IPS-15b (cell line): Measurements from ENCODE around the gene PREPL.

ENCODE experiments used
- H3K27me3 ChIP-seq: one replicate; pipeline ENCODE4 v1.6.1; 2013; ENCODE audit warnings: low read length; ENCODE audit not compliant: control insufficient read depth, insufficient read depth
- H3K36me3 ChIP-seq: one replicate; pipeline ENCODE4 v1.6.1; 2013; ENCODE audit warnings: low read length; ENCODE audit not compliant: control insufficient read depth, insufficient read depth
- H3K4me1 ChIP-seq: one replicate; pipeline ENCODE4 v1.6.1; 2013; ENCODE audit warnings: mild to moderate bottlenecking, low read length; ENCODE audit not compliant: control insufficient read depth, insufficient read depth
- H3K4me3 ChIP-seq: one replicate; pipeline ENCODE4 v1.5.1; 2013; ENCODE audit warnings: low read depth, low read length
- H3K9ac ChIP-seq: one replicate; pipeline ENCODE4 v1.6.1; 2013; ENCODE audit warnings: low read depth, mild to moderate bottlenecking, low read length
- H3K9me3 ChIP-seq: one replicate; pipeline ENCODE4 v1.6.1; 2013; ENCODE audit warnings: mild to moderate bottlenecking, low read length; ENCODE audit not compliant: control insufficient read depth, insufficient read depth

The PREPL gene

DNA sequence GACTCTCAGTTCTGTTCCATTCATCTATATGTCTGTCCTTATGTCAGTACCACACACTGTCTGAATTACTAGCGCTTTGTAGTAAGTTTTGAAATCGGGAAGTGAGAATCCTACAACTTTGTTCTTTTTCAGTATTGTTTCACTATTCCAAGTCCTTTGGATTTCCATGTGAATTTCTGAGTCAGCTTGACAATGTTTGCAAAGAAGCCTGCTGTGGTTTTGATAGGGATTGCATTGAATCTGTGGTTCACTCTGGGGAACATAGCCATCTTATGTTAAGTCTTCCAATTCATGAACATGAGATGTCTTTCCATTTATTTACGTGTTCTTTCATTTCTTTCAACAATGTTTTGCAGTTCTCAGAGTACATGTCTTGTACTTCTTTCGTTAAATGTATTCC lies 71.0 kb downstream of the PREPL start:
- H3K4me3 ChIP-seq, result no peak overlapping the region
- H3K27me3 ChIP-seq, result no peaks in the 10 kb centered on the region
- H3K4me1 ChIP-seq, result peaks cover 3% of the 10 kb centered on the region

DNA sequence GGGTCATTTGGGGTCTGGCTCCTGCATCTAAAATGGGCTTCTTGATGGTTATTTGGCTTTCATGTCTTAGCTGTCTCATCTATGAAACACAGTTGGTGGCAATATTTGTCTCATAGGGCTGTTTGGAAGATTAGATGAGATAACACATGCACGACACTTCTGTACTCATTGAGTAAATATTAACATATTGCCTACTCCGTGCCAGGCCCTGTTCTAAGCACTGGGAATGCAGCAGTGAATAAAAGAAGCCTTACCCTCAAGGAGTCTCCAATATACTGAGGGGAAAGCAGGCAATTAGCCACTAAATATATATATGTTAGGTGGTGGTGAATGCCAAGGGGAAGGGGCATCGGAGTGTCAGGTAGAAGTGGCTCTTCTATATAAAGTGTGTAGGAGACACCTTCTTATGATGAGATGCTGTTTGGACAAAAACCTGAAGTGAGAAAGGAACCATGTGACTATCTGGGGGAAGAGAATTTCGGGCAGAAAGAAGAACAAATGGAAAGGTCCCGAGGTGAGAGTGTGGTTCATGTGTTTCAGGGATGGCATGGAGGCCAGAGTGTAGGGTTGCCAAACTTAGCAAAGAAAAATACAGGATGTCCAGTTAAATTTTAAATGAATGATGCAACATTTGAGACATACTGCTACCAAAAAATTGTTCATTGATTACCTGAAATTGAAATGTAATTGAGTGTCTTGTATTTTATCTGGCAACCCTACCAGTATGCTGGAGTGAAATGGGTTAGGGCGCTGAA lies 74.2 kb downstream of the PREPL start:
- Histone ChIP-seq H3K9ac (no peak overlapping the region), H3K27me3 (no peaks in the 10 kb centered on the region), H3K4me3 (no peak overlapping the region), H3K4me1 (peaks cover 3% of the 10 kb centered on the region), H3K9me3 (no peaks in the 10 kb centered on the region), H3K36me3 (no peaks in the 10 kb centered on the region)

More for the DNA sequence above, 71.0 kb downstream of the PREPL start:
- Histone ChIP-seq H3K9ac (no peak overlapping the region), H3K9me3 (no peaks in the 10 kb centered on the region), H3K36me3 (no peaks in the 10 kb centered on the region)

DNA sequence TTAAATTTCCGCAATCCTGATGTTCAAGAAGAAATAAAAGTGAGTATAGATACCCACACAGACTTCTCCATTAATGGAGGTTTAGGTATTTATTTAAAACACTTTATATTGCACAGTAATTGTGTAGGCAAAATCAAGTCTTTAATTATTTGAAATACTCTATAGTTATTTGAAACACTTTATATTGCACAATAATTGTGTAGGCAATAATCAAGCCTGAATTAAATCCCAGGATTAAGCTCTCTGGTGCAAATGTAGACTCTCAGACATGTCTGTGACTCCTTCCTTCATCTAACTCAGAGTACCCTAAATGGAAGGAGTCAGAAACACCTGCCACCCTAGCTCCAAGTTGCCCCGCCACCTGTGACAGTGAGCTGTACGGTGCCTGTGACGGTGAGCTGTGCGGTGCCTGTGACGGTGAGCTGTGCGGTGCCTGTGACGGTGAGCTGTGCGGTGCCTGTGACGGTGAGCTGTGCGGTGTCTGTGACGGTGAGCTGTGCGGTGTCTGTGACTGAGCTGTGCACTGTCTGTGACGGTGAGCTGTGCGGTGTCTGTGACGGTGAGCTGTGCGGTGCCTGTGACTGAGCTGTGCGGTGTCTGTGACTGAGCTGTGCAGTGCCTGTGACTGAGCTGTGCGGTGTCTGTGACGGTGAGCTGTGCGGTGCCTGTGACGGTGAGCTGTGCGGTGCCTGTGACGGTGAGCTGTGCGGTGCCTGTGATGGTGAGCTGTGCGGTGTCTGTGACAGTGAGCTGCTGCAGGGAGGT lies 75.0 kb downstream of the PREPL start:
- H3K27me3 ChIP-seq, result no peaks in the 10 kb centered on the region
- no peaks in the 10 kb centered on the region for H3K9me3 ChIP-seq
- no peaks in the 10 kb centered on the region for H3K36me3 ChIP-seq
- H3K9ac ChIP-seq, result no peak overlapping the region
- peaks cover under 1% of the 10 kb centered on the region for H3K4me1 ChIP-seq
- no peak overlapping the region for H3K4me3 ChIP-seq

DNA sequence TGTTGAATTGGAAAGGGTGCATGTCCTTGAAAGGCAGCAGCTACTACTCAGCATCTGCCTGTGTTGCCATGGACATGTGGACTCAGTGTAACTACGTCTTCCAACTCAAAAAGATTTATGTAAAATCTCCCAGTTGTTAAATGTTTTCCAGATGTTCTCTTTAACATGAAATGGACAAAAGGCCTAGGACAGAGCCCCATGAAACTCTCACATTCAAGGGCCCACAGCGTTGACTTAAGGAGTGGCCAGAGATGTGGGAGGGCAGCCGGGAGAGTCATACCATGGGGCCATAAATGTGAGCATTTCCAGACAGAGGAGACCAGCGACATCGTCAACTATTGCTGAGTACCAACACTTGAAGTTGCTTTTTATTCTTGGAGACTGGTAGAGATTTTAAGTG lies 76.1 kb downstream of the PREPL start:
- no peaks in the 10 kb centered on the region for H3K9me3 ChIP-seq
- H3K9ac ChIP-seq, result no peak overlapping the region
- no peaks in the 10 kb centered on the region for H3K4me1 ChIP-seq
- H3K4me3 ChIP-seq, result no peak overlapping the region
- no peaks in the 10 kb centered on the region for H3K36me3 ChIP-seq
- no peaks in the 10 kb centered on the region for H3K27me3 ChIP-seq

DNA sequence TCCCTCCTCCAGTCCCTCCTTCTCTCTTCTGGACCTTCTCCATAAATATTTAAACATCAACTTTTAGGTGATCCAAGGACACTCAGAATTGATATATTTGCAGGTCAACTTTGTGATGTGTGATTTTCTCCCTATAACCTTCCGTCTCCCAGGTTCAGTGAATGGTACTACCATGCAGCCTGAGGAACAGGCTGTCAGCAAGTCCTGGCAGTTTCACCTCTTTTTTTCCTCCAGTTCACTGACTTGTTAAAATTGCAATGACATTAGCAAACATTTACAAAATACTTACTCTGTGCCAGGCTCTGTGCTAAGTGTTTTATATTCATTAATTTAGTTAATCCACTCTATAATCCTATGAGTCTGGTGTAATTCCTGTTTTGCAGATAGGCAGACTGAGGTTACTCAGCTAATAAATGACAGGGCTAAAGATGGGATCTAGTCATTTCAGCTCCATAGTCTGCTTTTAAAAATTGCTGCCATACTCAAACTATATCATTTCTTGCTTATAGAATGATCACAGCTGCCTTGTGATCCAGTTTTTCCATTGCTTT lies 78.1 kb downstream of the PREPL start:
- no peaks in the 10 kb centered on the region for H3K36me3 ChIP-seq

DNA sequence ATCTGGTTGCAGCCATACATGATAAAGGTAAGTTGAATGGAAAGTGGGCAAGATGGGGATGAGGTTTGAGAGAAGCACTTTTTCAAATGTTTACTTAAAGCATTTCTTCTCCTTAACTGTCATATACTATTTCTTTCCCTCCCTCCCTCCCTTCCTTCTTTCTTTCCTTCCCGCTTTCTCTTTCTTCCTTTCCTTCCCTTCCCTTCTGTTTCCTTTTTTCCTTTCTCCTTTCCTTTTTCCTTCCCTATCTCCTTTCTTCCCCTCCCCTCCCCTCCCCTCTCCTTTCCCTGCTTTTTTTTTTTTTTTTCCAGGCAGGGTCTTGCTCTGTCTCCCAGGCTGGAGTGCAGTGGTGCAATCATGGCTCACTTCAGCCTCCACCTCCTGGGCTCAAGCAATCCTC lies 80.4 kb downstream of the PREPL start:
- Histone ChIP-seq H3K9ac (no peak overlapping the region), H3K4me3 (no peak overlapping the region), H3K36me3 (no peaks in the 10 kb centered on the region), H3K4me1 (no peaks in the 10 kb centered on the region), H3K9me3 (no peaks in the 10 kb centered on the region), H3K27me3 (no peaks in the 10 kb centered on the region)

More for the DNA sequence above, 78.1 kb downstream of the PREPL start:
- H3K4me3 ChIP-seq, result no peak overlapping the region
- H3K9ac ChIP-seq, result no peak overlapping the region
- H3K27me3 ChIP-seq, result no peaks in the 10 kb centered on the region
- no peaks in the 10 kb centered on the region for H3K9me3 ChIP-seq
- H3K4me1 ChIP-seq, result no peaks in the 10 kb centered on the region

DNA sequence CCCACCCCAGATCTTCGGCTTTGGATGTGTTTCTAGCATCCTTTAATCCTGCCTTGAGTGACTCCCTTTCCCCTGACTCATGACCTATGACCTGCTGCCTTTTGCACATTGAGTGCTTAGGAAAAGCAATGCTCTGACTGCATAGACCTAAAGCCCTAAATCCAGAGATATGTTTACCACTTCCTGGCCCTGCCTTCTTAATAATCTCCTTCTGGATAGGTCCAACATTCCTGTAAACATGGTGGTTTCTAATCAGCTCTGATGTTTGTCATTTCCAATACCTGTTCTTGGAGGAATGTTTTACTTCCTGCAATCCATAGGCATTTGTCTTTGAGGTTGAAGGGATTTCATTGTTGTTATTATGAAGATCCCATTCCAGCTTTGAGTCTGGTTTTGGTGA lies 83.8 kb downstream of the PREPL start:
- Histone ChIP-seq H3K36me3 (no peaks in the 10 kb centered on the region), H3K4me1 (no peaks in the 10 kb centered on the region), H3K9ac (no peak overlapping the region), H3K9me3 (no peaks in the 10 kb centered on the region), H3K4me3 (no peak overlapping the region), H3K27me3 (no peaks in the 10 kb centered on the region)

DNA sequence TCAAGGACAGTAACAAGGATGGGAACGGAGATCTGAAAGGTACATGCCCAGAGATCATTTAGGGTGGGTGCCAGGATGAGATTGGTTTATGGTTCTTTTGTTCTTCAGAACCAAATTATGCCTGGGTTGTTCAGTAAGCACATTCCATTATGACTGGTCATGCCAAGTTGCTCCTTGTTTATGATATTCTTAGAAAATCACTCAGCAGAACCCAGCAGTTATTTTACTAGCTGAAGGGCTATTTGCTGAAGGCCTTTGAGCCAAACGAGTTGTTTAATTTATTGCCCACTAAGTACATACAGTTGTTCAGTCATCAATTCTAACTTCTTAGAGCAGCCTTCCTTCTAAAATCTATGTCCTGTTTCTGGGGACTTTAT lies 85.4 kb downstream of the PREPL start:
- Histone ChIP-seq H3K4me1 (no peaks in the 10 kb centered on the region), H3K9me3 (no peaks in the 10 kb centered on the region), H3K27me3 (no peaks in the 10 kb centered on the region), H3K4me3 (no peak overlapping the region), H3K9ac (no peak overlapping the region), H3K36me3 (no peaks in the 10 kb centered on the region)

DNA sequence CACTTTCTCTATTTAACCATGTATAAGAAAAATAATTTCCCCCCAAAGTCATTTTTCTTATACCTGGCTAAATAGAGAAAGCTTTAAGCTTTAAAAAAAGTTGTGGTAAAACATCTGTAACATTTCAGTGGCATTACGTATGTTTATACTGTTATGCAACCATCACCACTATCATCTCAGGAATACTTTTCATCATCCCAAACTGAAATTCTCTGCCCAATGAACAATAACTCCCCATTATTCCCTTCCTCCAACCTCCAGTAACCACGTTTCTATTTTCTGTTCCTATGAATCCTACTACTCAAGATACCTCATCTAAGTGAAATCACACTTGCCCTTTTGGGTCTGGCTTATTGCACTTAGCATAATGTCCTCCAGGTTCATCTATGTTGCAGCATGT lies 87.7 kb downstream of the PREPL start:
- H3K36me3 ChIP-seq, result no peaks in the 10 kb centered on the region
- H3K9me3 ChIP-seq, result no peaks in the 10 kb centered on the region
- H3K4me3 ChIP-seq, result no peak overlapping the region
- H3K9ac ChIP-seq, result no peak overlapping the region
- no peaks in the 10 kb centered on the region for H3K27me3 ChIP-seq
- no peaks in the 10 kb centered on the region for H3K4me1 ChIP-seq

DNA sequence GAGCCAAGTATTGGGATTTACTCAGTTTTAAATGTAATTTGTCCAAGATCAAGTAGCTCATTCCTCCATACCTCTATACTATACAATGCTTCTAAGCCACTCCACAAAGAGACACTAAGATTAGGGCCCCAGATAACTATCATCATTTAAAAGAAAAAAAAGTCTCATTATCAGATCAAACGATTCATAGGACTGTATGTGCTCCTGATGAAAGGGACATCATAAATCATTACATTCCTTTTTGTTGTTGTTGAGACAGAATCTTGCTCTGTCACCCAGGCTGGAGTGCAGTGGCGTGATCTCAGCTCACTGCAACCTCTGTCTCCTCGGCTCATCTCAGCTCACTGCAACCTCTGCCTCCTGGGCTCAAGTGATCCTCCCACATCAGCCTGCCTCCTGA lies 88.2 kb downstream of the PREPL start:
- Histone ChIP-seq H3K9ac (no peak overlapping the region), H3K27me3 (no peaks in the 10 kb centered on the region), H3K4me1 (peaks cover 4% of the 10 kb centered on the region), H3K4me3 (no peak overlapping the region), H3K36me3 (no peaks in the 10 kb centered on the region), H3K9me3 (no peaks in the 10 kb centered on the region)

DNA sequence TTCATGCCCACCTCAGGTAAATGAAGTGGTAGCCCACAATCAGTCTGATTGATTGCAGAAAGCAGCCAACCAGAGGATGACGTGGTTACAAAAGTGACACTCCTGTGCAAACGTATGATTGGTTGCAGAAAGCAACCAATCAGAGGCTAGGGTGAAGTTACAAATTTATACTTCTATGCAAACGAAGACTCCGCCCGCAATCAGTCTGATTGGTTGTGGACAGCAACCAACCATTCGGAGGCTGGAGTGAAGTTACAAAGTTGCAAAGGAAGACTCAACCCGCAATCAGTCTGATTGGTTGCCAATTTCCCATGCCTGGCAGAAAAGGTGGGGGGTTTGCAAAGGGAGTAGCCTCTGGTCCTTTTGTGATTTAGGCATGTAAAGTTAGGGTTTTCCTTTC lies 90.0 kb downstream of the PREPL start:
- peaks cover 4% of the 10 kb centered on the region for H3K4me1 ChIP-seq
- H3K9me3 ChIP-seq, result no peaks in the 10 kb centered on the region
- no peaks in the 10 kb centered on the region for H3K36me3 ChIP-seq
- H3K27me3 ChIP-seq, result no peaks in the 10 kb centered on the region
- no peak overlapping the region for H3K9ac ChIP-seq
- no peak overlapping the region for H3K4me3 ChIP-seq

DNA sequence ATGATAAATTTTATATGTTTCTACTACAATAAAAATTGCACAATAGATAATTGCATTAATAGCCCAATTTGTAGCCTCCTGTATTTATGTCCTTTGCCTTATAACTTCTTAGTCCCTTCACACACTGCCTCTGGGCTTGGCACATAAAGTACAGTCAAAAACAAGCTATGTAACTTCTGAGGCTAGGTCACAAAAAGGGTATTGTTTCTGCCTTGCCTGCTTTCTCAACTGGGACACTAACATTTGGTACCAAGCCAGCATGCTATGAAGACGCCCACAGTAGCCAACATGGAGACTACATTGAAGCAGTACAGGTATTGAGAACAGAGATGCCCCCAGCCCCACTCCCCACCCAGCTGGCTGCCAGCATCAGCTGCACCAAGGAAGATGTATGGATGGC lies 91.5 kb downstream of the PREPL start:
- Histone ChIP-seq H3K4me1 (peaks cover 4% of the 10 kb centered on the region), H3K9ac (no peak overlapping the region), H3K4me3 (no peak overlapping the region), H3K27me3 (no peaks in the 10 kb centered on the region), H3K36me3 (no peaks in the 10 kb centered on the region), H3K9me3 (no peaks in the 10 kb centered on the region)
